Activated naive CD4-positive, alpha-beta T cell treated with anti-CD3 and anti-CD28 coated beads, Interleukin-2, amount 10 ng/mL, durations not matched to agents 7 days and 5 days (primary cell): Measurements from ENCODE around the gene DENND1B.
"Not testable (repeated sequence)": the region's sequence is repeated elsewhere in the genome, so short reads cannot be mapped to it uniquely, and the experiment has no call there.

Experiments
- CTCF ChIA-PET: fragments of 350-600 bp; sonication (Branson Sonifier 250); formaldehyde crosslinking; loops from one replicate; lab custom pipeline; 2021; ENCODE audit warnings: antibody characterized with exemption; lab: Charles Lee
- DNase-seq: peaks from one replicate; pipeline ENCODE4 v3.0.0-alpha.2; 2020
- H3K27ac Mint-ChIP-seq: one replicate; pipeline ENCODE4 v1.8.0; 2021; ENCODE audit warnings: mild to moderate bottlenecking, moderate library complexity, mixed read lengths
- H3K27me3 Mint-ChIP-seq: one replicate; pipeline ENCODE4 v1.8.0; 2021; ENCODE audit warnings: mild to moderate bottlenecking, mixed read lengths
- H3K36me3 Mint-ChIP-seq: one replicate; pipeline ENCODE4 v1.8.0; 2021; ENCODE audit warnings: mixed read lengths
- H3K4me1 Mint-ChIP-seq: one replicate; pipeline ENCODE4 v1.8.0; 2021; ENCODE audit warnings: mixed read lengths
- H3K4me3 Mint-ChIP-seq: one replicate; pipeline ENCODE4 v1.8.0; 2021; ENCODE audit warnings: mild to moderate bottlenecking, moderate library complexity, mixed read lengths
- H3K9me3 Mint-ChIP-seq: one replicate; pipeline ENCODE4 v1.8.0; 2021; ENCODE audit warnings: mixed read lengths

The DENND1B gene

GRCh38 chr1:197598935-197599334 is 176.3 kb downstream of the DENND1B start:
- no peak overlapping the region for H3K27ac Mint-ChIP-seq
- no peaks in the 10 kb centered on the region for H3K27me3 Mint-ChIP-seq
- CTCF ChIA-PET: no interaction called here
- H3K36me3 Mint-ChIP-seq: no peaks in the 10 kb centered on the region
- no peak for DNase-seq
- H3K4me1 Mint-ChIP-seq: no peaks in the 10 kb centered on the region
- no peaks in the 10 kb centered on the region for H3K9me3 Mint-ChIP-seq
- H3K4me3 Mint-ChIP-seq: no peak overlapping the region

GRCh38 chr1:197595304-197595904 is 179.9 kb downstream of the DENND1B start:
- H3K27ac Mint-ChIP-seq: no peak overlapping the region
- H3K36me3 Mint-ChIP-seq: peaks cover 3% of the 10 kb centered on the region
- H3K4me3 Mint-ChIP-seq: no peak overlapping the region
- no peaks in the 10 kb centered on the region for H3K4me1 Mint-ChIP-seq
- H3K9me3 Mint-ChIP-seq: no peaks in the 10 kb centered on the region
- H3K27me3 Mint-ChIP-seq: no peaks in the 10 kb centered on the region
- CTCF ChIA-PET: no interaction called here
- DNase-seq: no peak

DNA sequence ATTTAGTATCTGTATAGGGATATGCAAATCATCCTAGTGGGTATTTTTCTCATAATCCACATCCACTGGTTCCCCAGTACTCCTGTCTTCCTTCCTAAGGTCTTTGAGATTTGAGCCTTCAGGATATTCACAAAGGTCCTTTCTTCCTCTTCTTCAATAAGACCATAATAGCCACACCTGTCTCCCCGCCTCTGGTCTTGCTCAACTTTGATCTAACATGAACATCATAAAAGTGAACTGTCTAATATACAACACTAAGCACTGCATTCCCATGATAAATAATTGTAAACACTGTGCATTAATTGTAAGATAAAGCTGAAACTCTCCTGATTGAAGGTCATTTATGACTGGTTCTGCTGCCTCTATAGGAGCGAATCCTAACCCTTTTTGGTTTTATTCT is 184.6 kb downstream of the DENND1B start:
- no peak overlapping the region for H3K27ac Mint-ChIP-seq
- H3K4me1 Mint-ChIP-seq: no peaks in the 10 kb centered on the region
- no peaks in the 10 kb centered on the region for H3K9me3 Mint-ChIP-seq
- H3K4me3 Mint-ChIP-seq: no peak overlapping the region
- H3K27me3 Mint-ChIP-seq: no peaks in the 10 kb centered on the region
- no peak for DNase-seq
- CTCF ChIA-PET: no interaction called here
- H3K36me3 Mint-ChIP-seq: peaks cover 5% of the 10 kb centered on the region

GRCh38 chr1:197585809-197586208 is 189.5 kb downstream of the DENND1B start:
- CTCF ChIA-PET: no interaction called here
- no peak overlapping the region for H3K27ac Mint-ChIP-seq
- no peak for DNase-seq
- H3K27me3 Mint-ChIP-seq: no peaks in the 10 kb centered on the region
- H3K4me3 Mint-ChIP-seq: no peak overlapping the region
- H3K9me3 Mint-ChIP-seq: no peaks in the 10 kb centered on the region
- H3K4me1 Mint-ChIP-seq: no peaks in the 10 kb centered on the region
- H3K36me3 Mint-ChIP-seq: peaks cover 7% of the 10 kb centered on the region

- no peak for DNase-seq
- CTCF ChIA-PET: no interaction called here
- no peak overlapping the region for H3K4me3 Mint-ChIP-seq
- no peaks in the 10 kb centered on the region for H3K4me1 Mint-ChIP-seq
- H3K27ac Mint-ChIP-seq: no peak overlapping the region
- peaks cover 2% of the 10 kb centered on the region for H3K9me3 Mint-ChIP-seq
- H3K27me3 Mint-ChIP-seq: no peaks in the 10 kb centered on the region
- H3K36me3 Mint-ChIP-seq: peaks cover 28% of the 10 kb centered on the region
These were observed 197.7 kb downstream of the DENND1B start for GRCh38 chr1:197577580-197577979.

- H3K27me3 Mint-ChIP-seq, H3K4me1 Mint-ChIP-seq, CTCF ChIA-PET, H3K9me3 Mint-ChIP-seq, H3K4me3 Mint-ChIP-seq, H3K27ac Mint-ChIP-seq, DNase-seq: not testable (repeated sequence)
- peaks cover 30% of the 10 kb centered on the region for H3K36me3 Mint-ChIP-seq
These were observed 199.7 kb downstream of the DENND1B start for GRCh38 chr1:197575531-197575930.

DNA sequence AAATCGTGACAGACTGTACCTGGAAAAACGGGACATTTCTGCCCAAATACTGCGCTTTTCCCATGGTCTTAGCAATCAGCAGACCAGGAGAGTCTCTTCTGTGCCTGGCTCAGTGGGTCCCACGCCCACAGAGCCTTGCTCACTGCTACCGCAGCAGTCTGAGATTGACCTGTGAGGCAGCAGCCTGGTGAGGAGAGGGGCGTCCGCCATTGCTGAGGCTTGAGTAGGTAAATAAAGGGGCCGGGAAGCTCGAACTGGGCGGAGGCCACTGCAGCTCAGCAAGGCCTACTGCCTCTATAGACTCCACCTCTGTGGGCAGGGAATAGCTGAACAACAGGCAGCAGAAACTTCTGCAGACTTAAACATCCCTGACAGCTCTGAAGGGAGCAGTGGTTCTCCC is 203.1 kb downstream of the DENND1B start:
- no peak overlapping the region for H3K4me3 Mint-ChIP-seq

GRCh38 chr1:197567442-197567841 is 207.8 kb downstream of the DENND1B start:
- Mint-ChIP-seq H3K27me3 (no peaks in the 10 kb centered on the region), H3K4me1 (no peaks in the 10 kb centered on the region), H3K4me3 (no peak overlapping the region), H3K36me3 (peaks cover 33% of the 10 kb centered on the region), H3K27ac (no peak overlapping the region), H3K9me3 (peaks cover 20% of the 10 kb centered on the region)
- DNase-seq: no peak
- CTCF ChIA-PET: no interaction called here

More for the DNA sequence above, 203.1 kb downstream of the DENND1B start:
- H3K27ac Mint-ChIP-seq: no peak overlapping the region
- H3K4me1 Mint-ChIP-seq: no peaks in the 10 kb centered on the region
- CTCF ChIA-PET: no interaction called here
- peaks cover 36% of the 10 kb centered on the region for H3K36me3 Mint-ChIP-seq
- no peak for DNase-seq
- H3K9me3 Mint-ChIP-seq: peaks cover 16% of the 10 kb centered on the region
- no peaks in the 10 kb centered on the region for H3K27me3 Mint-ChIP-seq

DNA sequence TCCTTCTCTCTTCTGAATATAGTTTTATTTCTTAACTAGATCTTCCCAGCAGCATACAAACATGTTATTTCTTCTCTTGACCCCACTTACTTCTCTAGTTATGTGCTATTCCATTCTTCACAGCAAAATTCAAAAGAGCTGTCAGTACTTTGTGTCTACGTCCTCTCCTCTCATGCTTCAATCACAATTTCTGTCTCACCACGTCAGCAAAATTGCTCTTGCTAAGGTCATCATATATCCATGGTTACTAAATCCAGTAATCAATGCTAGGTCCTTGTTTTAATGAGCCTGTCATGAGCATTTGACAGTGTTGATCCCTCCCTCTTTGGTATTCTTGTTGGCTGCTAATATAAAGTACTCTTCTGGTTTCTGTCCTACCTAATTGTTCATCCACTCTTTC is 214.2 kb downstream of the DENND1B start:
- CTCF ChIA-PET: no interaction called here
- Mint-ChIP-seq H3K36me3 (peaks cover 7% of the 10 kb centered on the region), H3K4me3 (no peak overlapping the region), H3K27ac (no peak overlapping the region), H3K9me3 (no peaks in the 10 kb centered on the region), H3K27me3 (no peaks in the 10 kb centered on the region), H3K4me1 (no peaks in the 10 kb centered on the region)
- DNase-seq: no peak

DNA sequence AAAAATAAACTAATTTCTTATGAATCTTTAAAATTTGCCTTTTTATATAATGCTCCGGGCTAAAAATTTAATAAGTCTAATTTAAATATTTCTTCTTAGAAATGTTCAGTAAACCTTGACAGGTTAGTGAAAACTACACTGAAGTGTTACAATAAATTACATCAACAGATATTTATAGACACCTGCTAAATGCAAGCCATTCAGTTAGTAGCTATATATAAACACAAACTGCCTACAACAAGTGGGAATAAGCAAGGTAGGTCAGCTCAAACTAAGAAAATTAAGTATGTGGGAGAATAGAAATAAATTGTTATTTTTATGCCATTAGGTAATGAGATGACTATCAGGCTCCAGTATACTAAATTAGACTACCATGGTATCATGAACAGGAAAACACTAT is 215.6 kb downstream of the DENND1B start:
- Mint-ChIP-seq H3K36me3 (peaks cover 7% of the 10 kb centered on the region), H3K27ac (no peak overlapping the region), H3K4me3 (no peak overlapping the region), H3K27me3 (no peaks in the 10 kb centered on the region), H3K9me3 (no peaks in the 10 kb centered on the region), H3K4me1 (no peaks in the 10 kb centered on the region)
- DNase-seq: no peak
- CTCF ChIA-PET: no interaction called here

- no peak for DNase-seq
- no peak overlapping the region for H3K4me3 Mint-ChIP-seq
- H3K27ac Mint-ChIP-seq: no peak overlapping the region
- no peaks in the 10 kb centered on the region for H3K4me1 Mint-ChIP-seq
- H3K36me3 Mint-ChIP-seq: peaks cover 7% of the 10 kb centered on the region
- CTCF ChIA-PET: no interaction called here
- no peaks in the 10 kb centered on the region for H3K27me3 Mint-ChIP-seq
- H3K9me3 Mint-ChIP-seq: no peaks in the 10 kb centered on the region
These were observed 216.0 kb downstream of the DENND1B start for GRCh38 chr1:197559244-197559643.

DNA sequence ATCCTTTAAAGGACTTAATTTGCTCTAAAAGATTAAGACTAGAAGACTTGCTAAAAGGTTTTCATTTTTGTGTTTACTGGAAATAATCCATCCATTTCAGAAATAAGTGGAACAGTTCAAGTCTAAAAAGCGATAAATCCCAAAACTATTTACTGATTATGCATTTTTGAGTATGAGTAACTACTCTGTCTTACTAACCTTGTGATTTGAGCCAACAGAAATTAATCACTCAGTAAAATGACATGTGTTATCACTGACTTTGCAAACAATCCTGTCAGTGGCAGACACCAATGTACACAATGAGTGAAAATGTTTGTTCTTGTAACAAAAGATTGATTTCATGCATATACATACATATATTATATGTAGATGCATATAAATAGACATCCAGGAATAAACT is 218.0 kb downstream of the DENND1B start:
- no peaks in the 10 kb centered on the region for H3K36me3 Mint-ChIP-seq
- no peak overlapping the region for H3K4me3 Mint-ChIP-seq
- H3K9me3 Mint-ChIP-seq: no peaks in the 10 kb centered on the region
- CTCF ChIA-PET: no interaction called here
- no peak for DNase-seq
- H3K4me1 Mint-ChIP-seq: no peaks in the 10 kb centered on the region
- no peak overlapping the region for H3K27ac Mint-ChIP-seq
- no peaks in the 10 kb centered on the region for H3K27me3 Mint-ChIP-seq

DNA sequence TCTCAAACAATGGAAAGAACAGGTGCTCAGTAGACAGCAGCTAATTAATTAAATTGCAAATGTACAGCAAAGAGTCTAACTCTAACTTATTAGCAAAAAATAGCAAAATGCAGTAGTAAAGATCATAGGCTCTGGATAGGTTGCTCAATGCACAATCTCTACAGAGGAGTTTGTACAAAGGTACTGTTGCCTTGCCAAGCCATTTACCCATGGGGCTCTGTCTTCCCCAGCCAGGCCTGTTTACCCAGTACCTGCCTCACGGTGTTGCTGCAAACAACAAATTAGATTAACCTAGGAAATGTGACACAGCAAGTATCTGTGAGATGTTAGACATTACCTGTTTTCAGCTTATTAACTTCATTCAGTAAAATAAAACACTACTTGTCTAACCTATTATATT is 222.0 kb downstream of the DENND1B start:
- Mint-ChIP-seq H3K4me3 (no peak overlapping the region), H3K27ac (no peak overlapping the region)
- CTCF ChIA-PET: interaction anchor here (1.0 kb wide), 1 partner anchor 27 kb away, joined by 3 read pairs; no protein-coding TSS in a partner anchor

GRCh38 chr1:197546989-197547388 is 228.3 kb downstream of the DENND1B start:
- no peak overlapping the region for H3K4me3 Mint-ChIP-seq
- peaks cover 6% of the 10 kb centered on the region for H3K36me3 Mint-ChIP-seq
- DNase-seq: no peak
- H3K27ac Mint-ChIP-seq: no peak overlapping the region
- H3K4me1 Mint-ChIP-seq: no peaks in the 10 kb centered on the region
- CTCF ChIA-PET: interaction anchor here (1.2 kb wide), 1 partner anchor 21 kb away, joined by 3 read pairs; no protein-coding TSS in a partner anchor
- no peaks in the 10 kb centered on the region for H3K9me3 Mint-ChIP-seq
- no peaks in the 10 kb centered on the region for H3K27me3 Mint-ChIP-seq

More for the DNA sequence above, 222.0 kb downstream of the DENND1B start:
- no peak for DNase-seq
- no peaks in the 10 kb centered on the region for H3K27me3 Mint-ChIP-seq
- H3K4me1 Mint-ChIP-seq: no peaks in the 10 kb centered on the region
- H3K9me3 Mint-ChIP-seq: no peaks in the 10 kb centered on the region
- H3K36me3 Mint-ChIP-seq: peaks cover 2% of the 10 kb centered on the region

GRCh38 chr1:197544553-197544952 is 230.7 kb downstream of the DENND1B start:
- H3K4me1 Mint-ChIP-seq: no peaks in the 10 kb centered on the region
- H3K9me3 Mint-ChIP-seq: no peaks in the 10 kb centered on the region
- H3K36me3 Mint-ChIP-seq: peaks cover 4% of the 10 kb centered on the region
- CTCF ChIA-PET: no interaction called here
- no peak overlapping the region for H3K4me3 Mint-ChIP-seq
- H3K27me3 Mint-ChIP-seq: no peaks in the 10 kb centered on the region
- H3K27ac Mint-ChIP-seq: peak overlapping the region; percentile 11
- no peak for DNase-seq
